MM.1S (cell line): ENCODE data around the gene GATA6.

ENCODE experiments used
- EZH2 ChIP-seq: fragments of 300-600 bp; sonication (generic); optimal IDR thresholded peaks from 2 replicates; pipeline ENCODE3; 2017; ENCODE audit warnings: low read depth, mild to moderate bottlenecking, antibody characterized with exemption, low read length, mixed read lengths
- TF ChIP-seq, protein P1 (sequence below): fragments of 300-600 bp; sonication (generic); IDR thresholded peaks from 2 replicates; pipeline ENCODE4 v1.5.1; 2016; ENCODE audit warnings: antibody characterized with exemption, low read length, mixed read lengths

DNA sequence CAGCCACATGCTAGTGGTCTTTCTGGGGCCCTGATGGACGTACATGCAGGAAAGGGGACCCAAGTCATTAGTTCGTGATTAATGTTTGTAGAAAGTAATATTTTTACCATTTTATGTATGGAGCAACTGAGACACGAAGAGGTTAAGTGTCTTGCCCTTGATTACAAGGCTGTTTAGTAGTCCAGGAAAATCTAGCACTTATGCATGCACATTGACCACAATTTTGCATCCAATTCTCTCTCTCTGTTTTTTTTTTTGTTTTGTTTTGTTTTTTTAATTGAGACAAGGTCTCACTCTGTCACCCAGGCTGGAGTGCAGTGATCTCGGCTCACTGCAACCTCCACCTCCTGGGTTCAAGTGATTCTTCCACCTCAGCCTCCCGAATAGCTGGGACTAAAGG is 8.3 kb upstream of the GATA6 start:
- TF ChIP-seq, protein P1, sequence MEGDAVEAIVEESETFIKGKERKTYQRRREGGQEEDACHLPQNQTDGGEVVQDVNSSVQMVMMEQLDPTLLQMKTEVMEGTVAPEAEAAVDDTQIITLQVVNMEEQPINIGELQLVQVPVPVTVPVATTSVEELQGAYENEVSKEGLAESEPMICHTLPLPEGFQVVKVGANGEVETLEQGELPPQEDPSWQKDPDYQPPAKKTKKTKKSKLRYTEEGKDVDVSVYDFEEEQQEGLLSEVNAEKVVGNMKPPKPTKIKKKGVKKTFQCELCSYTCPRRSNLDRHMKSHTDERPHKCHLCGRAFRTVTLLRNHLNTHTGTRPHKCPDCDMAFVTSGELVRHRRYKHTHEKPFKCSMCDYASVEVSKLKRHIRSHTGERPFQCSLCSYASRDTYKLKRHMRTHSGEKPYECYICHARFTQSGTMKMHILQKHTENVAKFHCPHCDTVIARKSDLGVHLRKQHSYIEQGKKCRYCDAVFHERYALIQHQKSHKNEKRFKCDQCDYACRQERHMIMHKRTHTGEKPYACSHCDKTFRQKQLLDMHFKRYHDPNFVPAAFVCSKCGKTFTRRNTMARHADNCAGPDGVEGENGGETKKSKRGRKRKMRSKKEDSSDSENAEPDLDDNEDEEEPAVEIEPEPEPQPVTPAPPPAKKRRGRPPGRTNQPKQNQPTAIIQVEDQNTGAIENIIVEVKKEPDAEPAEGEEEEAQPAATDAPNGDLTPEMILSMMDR: no peak
- TF ChIP-seq EZH2: no peak
